ENCODE measurements around the gene GPR22.

The GPR22 gene

GRCh38 chr7:107469929-107470328 lies at the start of gene GPR22:
GPR22 (plus strand) TSS chr7:107470057; CDS start chr7:107474061, 4,004 bp downstream.
- no peak for DNase-seq (ENCODE audit: low read depth in 2 of 2)

GRCh38 chr7:107427462-107427861 lies 42.4 kb upstream of the GPR22 start:
- no peak for DNase-seq (ENCODE audit: low read depth in 2 of 2)

- DNase-seq (ENCODE audit: low read depth in 2 of 2) = no peak
These were observed 41.2 kb upstream of the GPR22 start for GRCh38 chr7:107428642-107429041.

- no peak for DNase-seq (ENCODE audit: low read depth in 2 of 2)
These were observed 39.8 kb upstream of the GPR22 start for GRCh38 chr7:107430057-107430456.

- DNase-seq (ENCODE audit: low read depth in 2 of 2) = no peak
These were observed 37.6 kb upstream of the GPR22 start for GRCh38 chr7:107432261-107432660.

GRCh38 chr7:107435749-107436148 lies 34.1 kb upstream of the GPR22 start:
- no peak for DNase-seq (ENCODE audit: low read depth in 2 of 2)

GRCh38 chr7:107439025-107439424 lies 30.8 kb upstream of the GPR22 start:
- no peak for DNase-seq (ENCODE audit: low read depth in 2 of 2)

- no peak for DNase-seq (ENCODE audit: low read depth in 2 of 2)
These were observed 28.1 kb upstream of the GPR22 start for GRCh38 chr7:107441581-107442422.

GRCh38 chr7:107442678-107443077 lies 27.2 kb upstream of the GPR22 start:
- DNase-seq (ENCODE audit: low read depth in 2 of 2) = no peak

- peak in 1 of 2 donors; percentile 7 for DNase-seq (ENCODE audit: low read depth in 2 of 2)
These were observed 23.3 kb upstream of the GPR22 start for GRCh38 chr7:107446531-107446930.

- DNase-seq (ENCODE audit: low read depth in 2 of 2) = no peak
These were observed 22.9 kb upstream of the GPR22 start for GRCh38 chr7:107446988-107447387.

GRCh38 chr7:107450970-107451369 lies 18.9 kb upstream of the GPR22 start:
- no peak for DNase-seq (ENCODE audit: low read depth in 2 of 2)

GRCh38 chr7:107453388-107453787 lies 16.5 kb upstream of the GPR22 start:
- no peak for DNase-seq (ENCODE audit: low read depth in 2 of 2)

GRCh38 chr7:107461938-107462533 lies 7.8 kb upstream of the GPR22 start:
- no peak for DNase-seq (ENCODE audit: low read depth in 2 of 2)

GRCh38 chr7:107463139-107464078 lies 6.4 kb upstream of the GPR22 start:
- DNase-seq (ENCODE audit: low read depth in 2 of 2) = no peak

GRCh38 chr7:107464666-107465226 lies 5.1 kb upstream of the GPR22 start:
- DNase-seq (ENCODE audit: low read depth in 2 of 2) = no peak

- no peak for DNase-seq (ENCODE audit: low read depth in 2 of 2)
These were observed 1.9 kb upstream of the GPR22 start for GRCh38 chr7:107467972-107468371.

GRCh38 chr7:107468824-107469223 lies 1.0 kb upstream of the GPR22 start:
- no peak for DNase-seq (ENCODE audit: low read depth in 2 of 2)

GRCh38 chr7:107471292-107472070 lies 1.6 kb downstream of the GPR22 start:
- DNase-seq (ENCODE audit: low read depth in 2 of 2) = no peak

- no peak for DNase-seq (ENCODE audit: low read depth in 2 of 2)
These were observed 2.3 kb downstream of the GPR22 start for GRCh38 chr7:107472116-107472515.

GRCh38 chr7:107474104-107474521 lies 4.3 kb downstream of the GPR22 start:
- DNase-seq (ENCODE audit: low read depth in 2 of 2) = no peak

All from stimulated activated CD8-positive, alpha-beta memory T cell treated with anti-CD3 and anti-CD28 coated beads, Interleukin-15, amount 100 ng/mL, for 48 hours (primary cell).